Mesodermal cell (in vitro differentiated cells): ENCODE data around the gene GAK. TPM values are rescaled to one million over a fixed set of nuclear protein-coding genes. Genes with fewer than 3 reads are reported as not detected.
"Not testable (repeated sequence)": the region's sequence is repeated elsewhere in the genome, so short reads cannot be mapped to it uniquely, and the experiment has no call there.

Experiments used
- H3K27ac ChIP-seq: 2 replicates; pipeline ENCODE4 v1.7.0; 2013; ENCODE audit warnings: mild to moderate bottlenecking, low read depth, low read length, moderate library complexity; ENCODE audit not compliant: severe bottlenecking
- H3K36me3 ChIP-seq: 2 replicates; pipeline ENCODE4 v1.7.1; 2013; ENCODE audit warnings: mild to moderate bottlenecking, low read length, moderate library complexity; ENCODE audit not compliant: control insufficient read depth, insufficient read depth
- H3K4me1 ChIP-seq: one replicate; pipeline ENCODE4 v1.7.1; 2013; ENCODE audit warnings: mild to moderate bottlenecking, low read length; ENCODE audit not compliant: insufficient read depth, control insufficient read depth, poor library complexity, severe bottlenecking
- H3K4me3 ChIP-seq: 2 replicates; pipeline ENCODE4 v1.7.0; 2013; ENCODE audit warnings: low read length, control low read depth, mild to moderate bottlenecking; ENCODE audit not compliant: insufficient read depth, poor library complexity, severe bottlenecking; ENCODE audit errors: extremely low read depth
- H3K9me3 ChIP-seq: 2 replicates; pipeline ENCODE4 v1.7.1; 2013; ENCODE audit warnings: mild to moderate bottlenecking, low read length, moderate library complexity; ENCODE audit not compliant: control insufficient read depth
- WGBS, 2 experiments: methylation state at CpG; one replicate each; pipeline ENCODE4 v1.1.5; 2013; ENCODE audit warnings: missing lambda C conversion rate in 2 of 2; ENCODE audit not compliant: insufficient coverage in 2 of 2; 5-methylcytosine and 5-hydroxymethylcytosine counted together
- polyA plus RNA-seq, 2 experiments: library from polyadenylated mRNA; stranded (reverse); fragments of 50-300 nt; gene quantifications; one replicate each; pipeline ENCODE4 v1.2.3, GENCODE V29; 2013

Gene GAK
- polyA plus RNA-seq (2013, experiment 1 of 2) = 59.2 TPM
- 53.6 TPM for polyA plus RNA-seq (2013, experiment 2 of 2)

DNA sequence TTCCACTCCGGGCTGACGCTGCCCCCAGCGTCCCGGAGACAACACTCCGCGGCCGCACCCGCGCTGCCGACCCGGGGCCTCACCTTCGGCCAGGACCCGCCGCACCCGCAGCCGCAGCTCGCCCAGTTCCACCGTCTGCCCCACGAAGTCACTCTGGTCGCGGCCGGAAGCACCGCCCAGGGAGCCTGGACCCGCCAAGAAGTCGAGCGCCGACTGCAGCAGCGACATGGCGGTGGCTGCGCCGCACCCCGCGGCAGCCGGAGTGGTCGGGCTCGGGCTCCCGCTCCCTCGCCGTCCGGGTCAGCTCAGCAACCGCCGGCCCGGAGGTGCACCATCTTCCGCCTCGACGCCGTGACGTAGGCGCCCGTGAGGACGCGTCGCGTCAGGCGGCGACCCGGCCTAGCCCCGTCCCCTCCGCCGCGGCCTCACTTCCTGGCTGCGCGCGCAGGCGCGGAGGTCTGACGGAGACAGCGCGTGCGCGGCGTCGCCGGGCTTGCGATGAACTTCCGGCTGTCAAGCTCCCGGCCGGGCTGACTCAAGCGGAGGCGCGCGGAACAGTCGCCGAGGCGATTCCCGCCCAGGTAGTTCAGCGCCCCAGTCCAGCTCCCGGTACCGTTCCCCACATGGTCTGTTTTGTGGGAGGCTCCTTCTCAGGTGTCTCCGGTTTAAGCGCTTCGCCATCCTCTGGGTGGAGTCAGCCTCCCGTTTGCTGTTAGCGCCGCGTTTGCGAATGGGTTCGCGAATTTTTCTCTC is at the start of gene GAK, which contains the start of gene TMEM175:
GAK (minus strand) TSS at position 357 of the 753 bp plus-strand sequence; CDS start at position 228, 129 bp downstream.
TMEM175 (plus strand) TSS at position 501 of the 753 bp plus-strand sequence. CDS start 15,280 bp downstream, outside the sequence.
- 0% methylated on average over 92 to 99 of the region's 99 CpGs for WGBS, 2 experiments
- no peaks in the 10 kb centered on the region for H3K9me3 ChIP-seq

DNA sequence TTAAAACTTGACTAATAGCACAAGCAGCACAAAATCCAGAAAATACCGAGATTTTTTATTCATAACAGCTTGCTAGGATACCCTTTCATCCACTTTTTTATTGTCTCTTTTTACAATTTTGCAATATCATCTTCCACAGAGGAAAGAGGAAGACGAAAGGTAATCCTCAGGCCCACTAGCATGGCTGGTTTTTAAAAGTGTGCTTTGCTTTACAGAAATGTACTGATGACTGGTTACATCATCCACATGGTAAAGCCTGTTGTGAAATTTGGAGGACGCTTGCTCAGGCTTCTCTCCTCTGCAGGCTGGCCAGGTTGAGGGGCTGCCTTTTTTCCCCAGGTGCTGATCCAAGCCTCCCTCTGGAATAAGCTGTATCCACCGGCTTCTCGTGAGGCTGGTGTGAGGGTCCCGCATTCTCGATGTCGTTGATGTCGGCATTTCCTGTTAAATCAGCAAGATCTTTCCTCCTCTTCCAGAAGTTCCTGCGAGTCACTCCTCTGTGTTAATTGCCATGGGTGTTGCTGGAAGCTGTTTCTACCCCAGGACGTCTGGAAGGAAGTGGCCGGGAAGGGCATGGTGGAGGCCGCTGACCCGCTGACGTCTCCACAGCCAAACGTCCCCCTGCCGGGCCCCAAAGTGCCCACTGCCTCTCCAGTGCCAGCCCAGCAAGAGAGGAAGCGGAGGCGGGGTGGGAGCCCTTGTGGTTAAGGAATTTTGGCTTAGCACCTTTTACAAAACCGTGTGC is 47.0 kb upstream of the GAK start:
- H3K36me3 ChIP-seq = no peaks in the 10 kb centered on the region
- 48 to 51% methylated on average over 11 to 15 of the region's 20 CpGs for whole genome bisulfite sequencing, 2 experiments
- H3K4me3 ChIP-seq = no peak overlapping the region

More for the DNA sequence above, at the start of gene GAK, which contains the start of gene TMEM175:
- Histone ChIP-seq H3K27ac (peak within 1 kb of the TSS; percentile 73), H3K4me3 (peak within 1 kb of the TSS; percentile 99), H3K4me1 (peaks cover 5% of the 10 kb centered on the region), H3K36me3 (no peaks in the 10 kb centered on the region)

DNA sequence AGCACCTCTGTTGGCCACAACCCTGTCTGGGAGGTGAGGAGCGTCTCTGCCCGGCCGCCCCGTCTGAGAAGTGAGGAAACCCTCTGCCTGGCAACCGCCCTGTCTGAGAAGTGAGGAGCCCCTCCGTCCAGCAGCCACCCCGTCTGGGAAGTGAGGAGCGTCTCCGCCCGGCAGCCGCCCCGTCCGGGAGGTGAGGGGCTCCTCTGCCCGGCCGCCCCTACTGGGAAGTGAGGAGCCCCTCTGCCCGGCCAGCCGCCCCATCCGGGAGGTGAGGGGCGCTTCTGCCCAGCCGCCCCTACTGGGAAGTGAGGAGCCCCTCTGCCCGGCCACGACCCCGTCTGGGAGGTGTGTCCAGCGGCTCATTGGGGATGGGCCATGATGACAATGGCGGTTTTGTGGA is 43.9 kb upstream of the GAK start:
- not testable (repeated sequence) for H3K9me3 ChIP-seq, H3K4me3 ChIP-seq, H3K27ac ChIP-seq, H3K36me3 ChIP-seq
- H3K4me1 ChIP-seq = peaks cover 17% of the 10 kb centered on the region
- 100% methylated on average over 3 to 4 of the region's 25 CpGs for whole genome bisulfite sequencing, 2 experiments

More for the DNA sequence above, 47.0 kb upstream of the GAK start:
- H3K27ac ChIP-seq = peak overlapping the region; percentile 63
- peaks cover 17% of the 10 kb centered on the region for H3K4me1 ChIP-seq
- peaks cover 1% of the 10 kb centered on the region for H3K9me3 ChIP-seq

DNA sequence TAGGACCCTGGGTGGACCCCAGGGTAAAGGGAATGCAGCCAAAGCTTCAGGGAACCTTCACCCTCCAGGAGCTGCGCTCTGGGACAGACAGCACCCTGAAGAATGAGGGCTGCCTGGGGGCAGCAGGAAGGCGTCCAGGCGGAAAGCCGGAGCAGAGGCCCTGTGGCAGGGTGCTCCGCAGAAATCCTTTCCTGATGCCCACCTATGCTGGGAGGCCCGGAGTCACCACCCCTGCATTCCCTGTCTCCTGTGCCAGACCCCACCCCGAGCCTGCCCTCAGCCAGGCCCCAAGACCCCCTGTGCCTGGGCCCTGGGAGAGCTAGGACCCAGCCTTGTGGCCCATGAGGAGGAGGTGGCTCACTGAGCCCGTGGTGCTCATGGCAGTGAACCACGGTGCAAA is 42.6 kb upstream of the GAK start:
- no peak overlapping the region for H3K4me3 ChIP-seq
- H3K9me3 ChIP-seq = peaks cover 4% of the 10 kb centered on the region
- WGBS, 2 experiments = 91% methylated on average over 5 to 9 of the region's 9 CpGs
- H3K36me3 ChIP-seq = no peaks in the 10 kb centered on the region
- no peak overlapping the region for H3K27ac ChIP-seq
- peaks cover 9% of the 10 kb centered on the region for H3K4me1 ChIP-seq

DNA sequence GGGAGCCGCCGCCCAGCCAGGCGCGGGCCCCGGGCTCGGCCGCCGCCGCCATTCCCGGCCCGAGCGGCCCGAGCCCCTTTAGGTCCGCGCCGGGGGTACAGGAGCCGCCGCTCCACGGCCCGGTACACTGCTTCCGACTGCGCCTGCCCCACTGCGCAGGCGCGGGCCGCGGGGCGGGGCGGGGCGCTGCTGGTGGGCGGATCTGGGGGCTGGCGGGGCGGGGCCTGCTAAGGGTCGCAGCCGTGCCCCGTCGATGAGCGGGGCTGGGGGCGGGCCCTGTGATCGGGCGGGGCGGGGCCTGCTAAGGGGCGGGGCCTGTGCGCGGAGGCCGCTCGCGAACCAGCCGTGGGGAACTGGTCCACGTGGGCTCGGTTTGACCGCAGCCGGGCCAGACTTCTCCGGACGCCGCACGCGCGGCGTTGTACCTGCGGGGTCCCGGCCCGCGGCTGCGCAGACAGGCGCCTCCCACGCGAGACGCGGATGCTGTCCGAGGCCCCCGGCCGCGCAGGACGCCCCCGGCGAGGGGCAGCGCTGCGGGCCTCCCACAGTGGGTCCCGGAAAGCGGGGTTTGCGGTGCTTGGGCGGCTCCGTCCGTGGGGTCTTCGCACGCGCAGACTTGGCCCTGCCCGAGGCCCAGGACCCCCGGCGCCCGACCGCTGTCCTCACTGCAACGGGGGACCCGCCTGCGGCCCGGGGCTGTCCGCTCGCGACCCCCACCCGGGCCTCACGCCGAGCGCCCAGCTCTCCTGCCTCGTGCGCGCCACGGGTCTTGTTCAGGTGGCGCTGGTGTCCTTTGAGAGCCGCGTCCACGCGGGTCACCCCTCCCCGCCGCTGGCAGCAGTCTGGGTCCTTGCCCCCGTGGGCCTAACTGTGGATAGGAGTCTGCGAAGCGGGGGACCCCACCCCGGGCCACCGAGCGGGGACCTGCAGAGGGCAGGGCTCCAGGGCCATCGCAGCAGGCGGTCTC is 41.6 kb upstream of the GAK start, which contains the start of gene DGKQ:
DGKQ (minus strand) TSS at position 139 of the 967 bp plus-strand sequence; CDS start at position 52, 87 bp downstream.
- H3K4me1 ChIP-seq = no peaks in the 10 kb centered on the region
- H3K27ac ChIP-seq = no peak within 1 kb of the TSS
- no peaks in the 10 kb centered on the region for H3K36me3 ChIP-seq
- peaks cover 4% of the 10 kb centered on the region for H3K9me3 ChIP-seq
- H3K4me3 ChIP-seq = peak within 1 kb of the TSS; percentile 51
- 44 to 46% methylated on average over 72 to 101 of the region's 123 CpGs for WGBS, 2 experiments

DNA sequence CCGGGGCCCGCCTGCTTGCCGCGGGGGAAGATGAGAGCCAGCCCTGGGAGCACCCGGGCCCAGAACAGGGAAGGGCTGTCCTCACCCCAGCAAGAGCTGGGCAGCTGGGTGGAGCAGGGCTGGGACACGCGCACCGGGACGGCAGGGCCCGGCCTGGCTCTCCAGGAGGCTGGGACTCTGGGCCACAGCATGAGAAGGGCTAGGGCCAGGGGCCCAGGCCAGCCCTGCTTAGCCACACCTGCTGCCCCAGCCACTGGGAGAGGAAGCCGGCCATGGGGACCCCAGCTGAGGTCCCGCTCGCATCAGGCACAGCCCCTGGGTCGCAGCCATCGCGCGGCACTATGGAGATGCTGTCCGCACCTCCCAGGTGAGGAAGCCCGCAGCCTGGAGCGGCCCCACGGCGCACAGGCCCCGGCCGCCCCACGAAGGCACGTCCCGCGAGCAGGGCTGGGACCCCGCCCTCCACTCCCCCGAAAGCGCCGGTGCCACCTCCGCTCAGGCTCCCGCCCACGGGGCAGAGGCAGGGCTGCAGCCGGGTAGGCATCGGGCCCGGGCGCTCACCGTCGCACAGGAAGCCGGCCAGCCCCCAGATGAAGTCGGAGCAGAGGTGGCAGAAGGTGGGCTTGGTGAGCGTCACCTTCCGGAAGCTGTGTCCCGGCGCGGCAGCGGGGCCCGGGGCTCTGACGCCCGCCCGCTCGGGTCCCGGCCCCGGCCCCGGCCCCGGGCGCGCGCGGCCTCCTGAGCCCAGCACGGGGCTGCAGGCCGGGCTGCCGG is 40.7 kb upstream of the GAK start:
- 2% methylated on average over 52 to 57 of the region's 65 CpGs for WGBS, 2 experiments
- peaks cover 4% of the 10 kb centered on the region for H3K9me3 ChIP-seq
- H3K4me3 ChIP-seq = peak overlapping the region; percentile 51
- H3K36me3 ChIP-seq = no peaks in the 10 kb centered on the region
- no peaks in the 10 kb centered on the region for H3K4me1 ChIP-seq
- H3K27ac ChIP-seq = no peak overlapping the region

DNA sequence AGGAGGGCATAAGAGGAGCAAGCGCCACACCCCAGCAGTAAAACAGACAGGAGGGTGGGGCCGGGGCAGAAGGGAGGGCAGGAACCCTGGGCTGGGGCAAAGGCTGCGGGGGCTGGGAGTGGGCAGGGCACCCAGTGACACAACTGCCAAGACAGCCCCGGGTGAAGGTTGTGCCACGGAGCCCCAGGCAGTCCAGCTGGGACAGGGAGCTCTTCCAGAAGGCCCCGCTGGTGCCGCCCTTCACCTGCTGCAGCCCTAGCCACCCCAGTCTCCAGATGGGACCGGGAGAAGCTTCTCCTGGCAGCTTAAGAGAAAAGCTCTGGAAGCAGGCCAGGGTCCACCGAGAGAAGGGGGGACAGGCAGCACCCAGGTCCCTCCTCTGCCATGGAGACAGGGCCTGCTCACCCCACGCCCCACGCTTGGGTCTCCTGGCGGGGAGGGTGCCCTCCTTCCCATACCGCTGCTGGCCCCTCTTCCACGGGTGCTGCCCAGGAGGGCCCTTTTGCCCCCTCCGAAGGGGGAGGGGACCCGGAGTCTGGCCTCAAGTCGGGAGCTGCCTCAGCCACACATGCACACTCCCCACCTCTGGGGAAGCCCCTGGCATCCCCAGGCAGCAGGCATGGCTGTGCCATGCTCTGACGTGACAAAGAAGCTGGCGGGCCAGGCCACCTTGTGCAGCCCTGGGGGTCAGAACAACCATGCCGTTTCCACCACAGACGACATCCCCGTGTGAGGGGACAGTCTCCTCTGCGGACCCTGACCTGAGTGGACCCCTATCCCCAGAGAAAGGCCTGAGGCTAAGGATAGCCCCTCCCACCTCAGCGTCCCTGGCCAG is 39.8 kb upstream of the GAK start:
- no peak overlapping the region for H3K27ac ChIP-seq
- H3K36me3 ChIP-seq = no peaks in the 10 kb centered on the region
- peak overlapping the region; percentile 51 for H3K4me3 ChIP-seq
- H3K9me3 ChIP-seq = peaks cover 4% of the 10 kb centered on the region
- WGBS, 2 experiments = 73 to 84% methylated on average over 16 to 22 of the region's 24 CpGs
- no peaks in the 10 kb centered on the region for H3K4me1 ChIP-seq

DNA sequence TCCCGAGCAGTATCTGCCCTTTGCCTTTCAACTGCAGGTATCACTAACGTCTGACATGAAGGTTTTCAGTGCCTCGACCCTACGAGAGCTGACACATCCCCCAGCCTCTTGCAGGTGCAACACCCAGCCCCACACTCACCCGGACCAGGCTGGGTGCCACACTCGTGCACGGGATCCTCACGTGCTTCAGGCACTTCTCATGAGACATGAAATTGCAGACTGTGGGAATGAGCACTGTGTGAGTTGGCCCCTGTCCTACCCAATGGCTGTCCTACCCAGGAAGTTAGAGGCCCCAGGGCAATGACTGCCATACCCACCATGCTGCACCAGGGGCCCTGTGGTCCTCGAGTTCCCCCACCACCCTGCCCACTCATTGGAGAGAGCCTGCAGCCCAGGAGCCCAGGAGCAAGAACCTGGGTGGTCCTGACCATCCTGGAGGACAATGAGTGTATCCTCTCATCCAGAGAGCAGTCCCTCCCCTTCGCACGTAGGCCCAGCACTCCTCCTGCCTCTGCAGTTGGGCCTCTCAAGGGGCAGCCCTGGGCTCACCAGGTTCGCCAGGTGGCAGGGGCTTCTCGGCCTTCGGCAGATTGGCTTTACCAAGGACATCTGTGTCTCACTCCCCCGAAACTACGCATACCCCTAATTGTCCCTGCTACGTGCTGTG is 38.9 kb upstream of the GAK start:
- no peaks in the 10 kb centered on the region for H3K4me1 ChIP-seq
- WGBS, 2 experiments = 71 to 80% methylated on average over 15 to 17 of the region's 17 CpGs
- no peak overlapping the region for H3K27ac ChIP-seq
- H3K9me3 ChIP-seq = peaks cover 4% of the 10 kb centered on the region
- peaks cover 4% of the 10 kb centered on the region for H3K36me3 ChIP-seq
- H3K4me3 ChIP-seq = no peak overlapping the region
